HG03039 (cell line): ENCODE measurements around the gene PFN1.

Experiments
- ATAC-seq: cut with Tn5 transposase; IDR thresholded peaks from one replicate; pipeline ENCODE4 v1.9.1; 2021; ENCODE audit warnings: mild to moderate bottlenecking, moderate library complexity; ENCODE audit not compliant: unreplicated experiment

PFN1 gene

DNA sequence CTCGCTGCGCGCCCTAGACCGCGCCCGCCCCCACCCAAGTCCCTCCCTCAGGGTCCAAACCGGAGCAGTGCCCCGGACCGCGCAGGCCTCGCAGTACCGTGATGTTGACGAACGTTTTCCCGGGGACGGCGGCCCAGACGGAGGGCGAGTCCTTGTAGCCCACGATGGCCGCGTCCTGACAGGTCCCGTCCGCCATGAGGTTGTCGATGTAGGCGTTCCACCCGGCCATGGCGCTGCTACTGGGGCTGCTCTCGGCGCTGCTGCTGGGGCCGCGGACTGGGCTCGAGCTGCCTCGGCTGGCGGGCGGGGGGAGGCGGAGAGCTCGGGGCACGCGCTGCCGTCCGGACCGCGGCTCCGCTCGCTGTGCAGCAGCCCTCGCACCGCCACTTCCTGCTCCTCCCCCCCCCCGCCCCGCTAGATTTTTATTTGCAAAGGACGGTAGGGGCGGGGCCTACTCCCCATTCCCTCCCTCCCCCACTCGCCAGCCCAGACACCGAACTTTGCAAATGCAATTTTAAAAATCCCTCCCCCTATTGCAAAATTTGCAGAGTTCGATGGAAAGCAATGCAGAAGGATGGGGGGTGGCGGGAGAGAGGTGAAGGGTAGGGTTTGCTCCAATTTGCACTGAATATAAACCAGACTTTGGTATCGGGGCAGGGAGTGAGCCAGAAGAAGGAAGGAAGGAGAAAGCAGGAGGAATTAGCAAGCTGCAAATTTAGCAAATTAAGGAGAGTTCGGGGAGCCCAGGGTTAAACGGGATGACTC lies at the start of gene PFN1:
TSS of gene PFN1 (minus strand) at position 365 of the 765 bp plus-strand sequence. CDS start at position 229, 136 bp downstream.
- ATAC-seq, result peak; percentile 19

DNA sequence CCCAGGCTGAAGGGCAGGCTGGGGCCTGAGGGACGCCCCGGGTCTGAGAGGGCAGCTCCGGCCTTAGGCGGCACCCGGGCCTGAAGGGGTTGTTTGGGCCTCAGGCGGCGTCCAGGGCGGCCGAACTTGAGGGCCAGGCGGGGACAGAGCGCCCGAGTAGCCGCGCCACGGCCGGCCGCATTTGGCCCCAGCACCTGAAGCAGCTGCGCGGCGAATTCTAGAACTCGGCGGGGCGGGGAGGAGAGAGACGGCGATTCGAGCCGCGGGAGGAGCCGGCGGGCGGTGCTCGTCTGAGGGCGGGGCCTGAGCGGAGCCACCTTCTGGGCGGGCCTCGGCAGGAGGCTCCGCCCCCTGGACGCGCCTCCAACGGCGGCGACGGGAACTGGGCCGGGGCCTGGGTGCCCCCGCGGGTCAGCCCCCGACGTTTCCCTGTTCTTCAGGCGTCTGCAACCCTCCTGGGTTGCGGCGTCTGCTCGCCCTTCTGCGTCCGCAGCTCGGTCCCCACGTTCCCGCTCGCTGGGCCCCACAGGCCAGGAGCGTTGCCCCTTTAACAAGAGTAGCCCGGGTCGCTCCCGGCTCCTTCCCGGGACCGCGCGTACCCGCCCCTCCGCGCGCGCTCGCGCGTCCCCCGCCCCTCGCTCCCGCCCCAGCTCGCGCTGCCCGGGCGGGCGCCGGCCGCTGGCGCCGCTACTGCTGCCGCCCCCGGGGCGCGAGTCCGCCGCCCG lies 49.1 kb upstream of the PFN1 start, which contains the start of the genes INCA1 and KIF1C:
TSS of gene INCA1 (minus strand) at position 221 of the 725 bp plus-strand sequence. CDS start 3,085 bp downstream, outside the sequence.
TSS of gene KIF1C (plus strand) at position 649 of the 725 bp plus-strand sequence. CDS start 2,297 bp downstream, outside the sequence.
- ATAC-seq, result peak; percentile 73

DNA sequence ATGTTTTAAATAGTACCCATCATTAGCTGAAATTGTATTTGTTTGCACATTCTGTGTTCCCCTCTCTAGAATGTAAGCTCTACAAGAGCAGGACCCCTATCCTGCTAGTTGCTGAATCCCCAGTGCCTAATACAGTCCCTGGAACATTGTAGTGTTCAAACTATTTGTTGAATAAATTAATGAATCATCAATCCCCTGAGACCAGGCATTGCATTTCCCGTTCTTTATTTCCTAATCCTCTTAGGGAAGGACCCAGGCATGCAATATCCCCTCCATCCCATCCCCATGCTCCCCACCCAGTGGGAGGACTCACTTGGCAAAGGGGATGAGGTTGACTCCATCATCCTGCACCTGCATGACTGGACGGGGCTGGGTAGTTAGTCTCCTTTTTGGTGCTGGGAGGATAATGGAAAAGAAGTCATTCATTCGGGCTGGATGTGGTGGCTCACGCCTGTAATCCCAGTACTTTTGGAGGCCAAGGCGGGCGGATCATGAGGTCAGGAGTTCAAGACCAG lies 45.8 kb upstream of the PFN1 start:
- ATAC-seq, result no peak

DNA sequence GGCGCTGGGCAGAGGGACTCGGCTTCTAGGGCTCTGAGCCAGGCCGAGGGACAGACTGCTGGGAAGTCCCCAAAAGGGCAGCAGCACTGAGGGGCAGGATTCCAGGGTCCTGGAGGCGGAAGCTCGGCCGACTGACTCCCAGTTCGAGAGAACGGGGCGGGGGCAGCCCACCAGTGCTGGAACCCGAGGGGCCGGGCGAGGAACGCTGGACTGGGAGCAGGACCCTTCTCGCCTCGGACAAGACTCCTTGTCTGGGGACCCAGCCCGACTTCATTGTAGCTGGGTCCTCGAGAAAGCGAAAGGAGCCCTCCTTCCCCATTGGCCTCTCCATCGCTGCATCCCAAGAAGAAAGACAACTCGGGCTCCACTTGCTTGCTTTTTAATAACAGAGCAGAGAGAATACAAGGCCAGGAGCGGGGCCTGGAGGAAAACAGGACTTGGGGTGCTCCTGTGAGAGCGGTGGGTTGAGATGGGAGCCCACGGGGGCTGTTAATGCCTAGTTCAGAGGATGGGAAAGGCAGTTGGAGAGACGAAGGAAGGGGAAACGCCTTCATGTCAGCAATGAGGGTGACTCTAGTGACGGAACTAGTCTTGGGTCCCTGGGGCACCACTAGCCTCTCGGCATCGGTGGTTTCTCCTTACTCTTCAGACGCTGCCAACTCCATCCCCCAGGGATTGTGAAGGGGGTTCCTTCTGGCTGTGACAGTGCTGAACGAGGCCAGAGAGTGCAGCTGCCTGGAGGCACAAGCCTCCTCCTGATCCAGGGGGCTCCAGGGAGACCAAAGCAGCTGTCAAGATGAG lies 39.6 kb upstream of the PFN1 start:
- no peak for ATAC-seq

DNA sequence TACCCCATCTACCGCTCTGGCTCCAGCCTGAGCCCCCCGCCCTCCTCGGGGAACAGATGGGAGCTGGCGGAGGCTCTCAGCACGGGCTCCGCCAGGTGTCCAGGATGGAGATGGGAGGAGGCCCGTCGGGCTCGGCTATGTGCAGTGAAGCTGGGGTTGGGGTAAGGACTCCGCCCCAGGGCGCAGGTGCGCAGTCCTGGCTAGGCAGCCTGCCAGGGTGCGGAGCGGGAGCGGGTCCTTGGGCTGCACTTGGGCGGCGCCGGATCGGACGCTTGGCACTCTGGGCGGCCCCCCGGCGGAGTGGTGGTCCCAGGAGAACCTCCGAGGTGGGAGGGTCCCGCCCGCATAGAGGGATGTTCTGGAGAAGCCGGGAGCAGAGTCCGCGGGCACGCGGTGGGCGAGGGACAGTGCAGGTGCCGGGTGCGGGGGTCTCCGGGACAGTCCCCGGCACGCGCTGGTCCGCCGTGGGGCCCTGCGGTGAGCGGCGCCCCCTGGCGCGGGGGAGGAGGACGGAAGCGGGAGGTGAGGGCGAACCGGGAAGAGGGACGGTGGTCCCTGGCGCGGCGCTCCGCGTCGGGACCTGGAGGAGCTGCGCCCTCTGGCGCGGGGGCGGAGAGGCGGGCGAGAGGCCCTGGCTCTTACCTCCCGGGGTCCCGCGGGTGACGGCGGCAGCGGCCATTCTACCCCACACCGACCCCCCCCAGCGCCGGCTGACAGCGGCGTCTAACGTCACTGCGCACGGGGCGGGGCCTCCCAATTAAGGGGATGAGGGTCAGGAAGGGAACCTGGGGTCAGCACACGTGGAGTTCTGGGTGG lies 38.8 kb upstream of the PFN1 start, which contains the start of gene CAMTA2:
TSS of gene CAMTA2 (minus strand) at position 725 of the 816 bp plus-strand sequence. CDS start 1,453 bp downstream, outside the sequence.
- peak; percentile 74 for ATAC-seq

DNA sequence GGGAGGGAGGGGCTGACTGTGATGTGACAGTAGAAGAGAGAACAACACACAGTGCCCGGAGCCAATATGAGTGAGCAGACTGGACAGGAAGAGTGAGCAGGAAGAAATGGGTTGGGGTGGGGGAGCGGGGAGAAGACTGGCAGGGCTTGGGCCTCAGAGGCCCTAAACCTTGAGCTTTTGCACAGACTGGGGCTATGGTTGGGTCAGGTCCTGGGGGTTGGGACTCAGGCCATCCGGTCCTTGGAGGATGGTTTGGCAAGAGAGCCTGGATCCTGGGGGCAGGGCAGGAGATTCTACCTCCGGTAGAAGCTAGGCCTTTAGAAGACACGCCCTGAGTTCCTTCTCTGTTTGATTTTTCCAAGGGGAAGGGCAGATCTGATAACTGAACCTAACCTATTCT lies 38.1 kb upstream of the PFN1 start:
- no peak for ATAC-seq

DNA sequence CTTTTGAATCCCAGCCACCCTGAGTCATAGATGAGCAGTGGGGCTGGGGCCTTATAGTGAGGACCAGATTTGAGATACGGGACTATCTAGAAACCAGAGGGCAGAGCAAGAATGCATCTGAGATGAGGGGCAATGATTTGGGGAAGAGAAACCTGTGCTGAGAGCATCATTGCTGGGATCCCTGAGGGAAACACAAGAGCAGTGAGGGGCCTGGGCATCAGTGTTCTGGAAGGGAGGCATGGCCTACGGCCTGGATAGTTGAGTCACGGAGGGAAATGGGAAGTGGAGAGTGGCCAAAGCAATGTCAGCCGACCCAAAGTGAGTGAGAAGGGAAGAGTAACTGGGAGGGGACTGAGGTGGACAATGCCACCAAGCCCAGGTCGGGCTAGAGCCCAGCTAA lies 34.0 kb upstream of the PFN1 start:
- no peak for ATAC-seq

DNA sequence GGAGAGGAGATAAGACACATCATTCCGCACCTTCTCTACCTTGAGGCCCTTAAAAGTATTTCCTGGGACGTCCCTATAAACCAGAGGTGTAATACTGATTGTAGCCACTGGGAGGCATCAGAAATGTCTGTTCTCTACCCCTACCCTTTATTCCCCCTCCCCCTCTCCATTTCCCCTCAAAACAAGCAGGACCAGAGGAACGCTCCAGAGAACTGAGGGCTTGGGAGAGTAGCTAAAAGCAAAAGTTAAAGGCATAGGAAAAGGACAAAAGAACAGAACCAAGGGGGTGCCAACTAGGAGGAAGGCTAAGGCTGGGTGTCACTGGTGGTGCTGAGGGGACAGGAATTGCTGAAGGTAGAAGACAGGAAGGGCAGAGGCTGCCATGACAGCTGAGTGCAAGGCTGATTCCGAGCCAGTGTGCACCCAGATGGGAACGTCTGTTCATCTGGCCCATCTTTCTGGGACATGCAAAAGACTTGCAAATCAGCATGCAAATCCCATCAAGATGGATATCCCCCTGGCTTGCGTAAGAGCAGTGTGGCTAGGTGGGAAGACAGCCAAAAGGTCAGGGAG lies 32.4 kb upstream of the PFN1 start:
- ATAC-seq, result no peak

DNA sequence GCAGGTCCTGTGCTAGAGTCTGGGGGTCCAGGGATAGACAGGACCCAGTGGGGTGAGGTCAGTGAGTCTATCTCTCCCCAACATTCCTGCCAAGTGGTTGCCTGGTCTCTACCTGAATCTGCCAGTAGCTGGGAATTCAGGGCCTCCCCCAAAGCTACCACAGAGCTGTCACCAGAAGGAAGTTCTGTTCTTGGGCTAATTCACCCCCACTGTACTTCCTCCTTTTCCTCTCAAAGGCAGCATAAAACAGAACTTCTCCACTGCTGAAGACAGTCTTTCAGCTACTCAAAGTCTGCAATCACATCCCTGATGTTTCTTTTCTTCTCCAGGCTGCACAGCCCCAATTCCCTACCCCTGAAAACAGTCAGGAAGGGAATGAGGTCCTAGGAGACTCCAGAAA lies 30.4 kb upstream of the PFN1 start:
- no peak for ATAC-seq

DNA sequence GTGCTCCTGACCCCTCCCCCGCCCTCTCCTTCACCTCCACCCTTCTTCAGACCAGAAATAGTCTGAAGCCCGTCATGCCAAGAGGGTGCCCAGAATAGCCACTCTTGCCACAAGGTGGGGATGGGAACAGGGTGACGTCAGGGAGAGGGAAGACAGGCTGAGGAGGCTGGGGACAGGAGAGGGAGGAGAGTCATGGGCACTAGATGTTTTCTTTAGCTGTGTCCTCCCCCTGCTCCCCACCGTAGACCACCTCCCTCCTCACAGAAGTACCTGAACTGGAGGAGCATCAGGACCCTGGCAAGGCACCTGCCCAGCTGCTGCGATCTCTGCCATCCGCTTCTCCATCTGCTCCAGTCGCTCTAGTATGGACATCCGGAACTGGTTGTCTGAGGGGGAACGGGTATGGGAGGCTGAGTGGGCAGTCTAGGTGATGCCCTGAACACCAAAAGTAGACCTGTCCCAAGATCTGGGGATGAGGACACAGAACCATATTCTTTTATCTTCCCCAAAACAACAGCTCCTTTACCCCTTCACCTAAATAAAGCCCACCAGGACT lies 25.9 kb upstream of the PFN1 start:
- no peak for ATAC-seq

DNA sequence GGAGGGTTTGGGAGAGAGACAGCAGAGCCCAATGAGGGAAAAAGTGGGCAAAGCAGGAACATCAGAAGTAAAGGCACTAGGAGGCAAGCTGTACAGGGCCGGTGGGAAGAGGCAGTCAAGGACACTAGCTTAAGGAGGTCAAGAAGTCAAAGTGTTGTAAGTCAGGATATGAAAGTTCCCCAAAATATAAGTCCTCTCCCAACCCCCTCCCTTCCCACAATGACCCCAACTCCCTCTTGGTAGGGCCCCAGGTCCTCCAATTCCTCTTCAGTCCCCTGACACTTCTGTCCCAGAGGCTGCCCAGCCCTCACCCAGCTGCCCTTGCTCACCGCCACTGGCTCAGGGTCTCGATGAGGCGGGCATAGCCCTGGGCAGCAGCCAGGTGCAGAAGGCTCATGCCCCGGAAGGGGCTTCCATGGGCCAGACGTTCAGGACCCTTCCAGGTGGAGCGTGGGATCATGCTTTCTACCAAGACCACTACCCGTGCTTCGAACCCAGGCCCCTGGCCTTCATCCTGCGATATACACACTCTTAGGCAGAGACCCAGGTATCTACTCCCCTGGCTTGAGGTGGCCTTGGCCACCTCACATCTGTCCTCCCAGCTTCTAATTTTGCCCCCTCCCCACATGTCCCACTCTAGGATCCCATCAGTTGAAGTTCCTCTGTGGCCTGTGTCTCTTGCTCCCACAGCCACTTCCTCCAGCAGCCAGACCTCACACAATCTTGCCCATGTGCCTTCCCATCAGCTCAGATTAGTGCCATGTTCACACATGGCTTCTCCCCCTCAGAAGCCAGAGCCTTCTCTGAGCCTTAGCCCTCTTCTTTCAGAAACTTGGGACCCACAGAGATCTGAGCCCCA lies 25.2 kb upstream of the PFN1 start:
- ATAC-seq, result no peak

DNA sequence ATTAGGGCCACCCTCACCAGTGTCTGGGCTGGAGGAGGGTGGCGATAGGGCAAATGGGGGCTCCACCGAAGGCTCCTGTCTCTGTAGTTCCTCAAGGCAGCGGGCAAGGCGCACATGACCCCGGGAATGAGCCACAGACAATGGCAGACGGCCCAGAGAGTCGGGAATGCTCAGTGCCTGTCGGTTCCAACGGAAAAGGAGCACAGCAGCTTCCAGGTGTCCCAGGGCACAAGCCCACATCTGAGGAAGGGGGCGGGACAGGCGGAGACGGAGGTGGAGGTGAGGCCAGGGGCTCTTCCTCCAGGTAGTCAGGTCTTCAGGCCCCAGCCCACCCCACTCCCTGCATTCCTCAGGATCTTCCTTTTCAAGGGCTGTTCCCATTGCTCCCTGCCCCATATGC lies 24.4 kb upstream of the PFN1 start:
- no peak for ATAC-seq

DNA sequence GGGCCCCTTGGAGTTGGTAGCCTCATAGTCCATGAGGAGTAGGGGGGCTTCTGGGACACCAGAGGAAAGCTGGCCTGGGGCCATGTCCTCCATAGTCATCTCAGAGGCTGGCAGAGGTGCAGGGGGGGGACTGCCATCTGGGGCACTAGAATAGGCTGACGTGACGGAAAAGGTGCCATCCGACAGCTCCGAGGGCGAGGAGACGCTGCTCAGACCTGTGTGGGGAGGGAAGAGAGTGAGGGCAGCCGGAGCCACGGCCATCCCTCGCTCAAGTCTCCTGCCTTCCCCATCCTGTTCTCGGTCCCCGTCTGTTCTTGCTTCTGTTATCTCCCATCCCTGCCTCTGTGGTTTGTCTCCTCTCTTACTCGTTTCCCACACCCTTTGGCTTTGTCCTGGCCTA lies 24.0 kb upstream of the PFN1 start:
- ATAC-seq, result no peak

DNA sequence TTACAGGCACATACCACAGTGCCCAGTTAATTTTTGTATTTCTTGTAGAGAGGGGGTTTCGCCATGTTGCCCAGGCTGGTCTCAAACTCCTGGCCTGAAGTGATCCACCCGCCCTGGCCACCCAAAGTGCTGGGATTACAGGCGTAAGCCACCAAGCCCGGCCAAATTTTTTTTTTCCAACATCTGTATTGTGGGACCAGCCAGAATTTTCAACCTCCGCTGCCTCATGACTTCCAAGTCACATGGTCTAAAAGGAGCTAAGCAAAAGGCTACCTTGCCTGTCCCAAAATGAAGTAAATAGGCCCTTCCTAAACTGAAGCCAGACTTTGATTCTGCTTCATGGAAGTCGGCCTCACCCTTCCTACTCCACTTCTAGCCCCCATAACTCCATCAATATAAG lies 23.5 kb upstream of the PFN1 start:
- no peak for ATAC-seq

DNA sequence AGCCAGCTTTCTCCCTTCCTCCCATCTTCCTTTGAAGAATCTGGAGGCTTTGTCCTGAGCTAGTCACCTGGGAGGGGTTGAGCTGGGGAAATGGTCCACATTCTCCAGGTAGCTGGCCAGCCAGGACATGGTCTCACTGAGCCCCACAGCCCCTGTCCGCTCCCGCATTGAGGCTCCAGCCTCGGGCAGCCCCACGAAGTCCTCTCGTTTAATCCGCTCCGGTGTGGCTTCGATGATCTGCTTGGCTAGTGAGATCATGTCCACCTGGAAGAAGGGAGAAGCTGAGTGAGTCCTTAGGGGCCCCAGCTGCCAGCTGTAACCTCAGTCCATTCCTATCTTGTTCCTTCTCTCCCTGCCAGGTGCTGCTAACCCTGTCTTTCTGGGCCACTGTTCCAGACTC lies 21.9 kb upstream of the PFN1 start:
- ATAC-seq, result no peak

DNA sequence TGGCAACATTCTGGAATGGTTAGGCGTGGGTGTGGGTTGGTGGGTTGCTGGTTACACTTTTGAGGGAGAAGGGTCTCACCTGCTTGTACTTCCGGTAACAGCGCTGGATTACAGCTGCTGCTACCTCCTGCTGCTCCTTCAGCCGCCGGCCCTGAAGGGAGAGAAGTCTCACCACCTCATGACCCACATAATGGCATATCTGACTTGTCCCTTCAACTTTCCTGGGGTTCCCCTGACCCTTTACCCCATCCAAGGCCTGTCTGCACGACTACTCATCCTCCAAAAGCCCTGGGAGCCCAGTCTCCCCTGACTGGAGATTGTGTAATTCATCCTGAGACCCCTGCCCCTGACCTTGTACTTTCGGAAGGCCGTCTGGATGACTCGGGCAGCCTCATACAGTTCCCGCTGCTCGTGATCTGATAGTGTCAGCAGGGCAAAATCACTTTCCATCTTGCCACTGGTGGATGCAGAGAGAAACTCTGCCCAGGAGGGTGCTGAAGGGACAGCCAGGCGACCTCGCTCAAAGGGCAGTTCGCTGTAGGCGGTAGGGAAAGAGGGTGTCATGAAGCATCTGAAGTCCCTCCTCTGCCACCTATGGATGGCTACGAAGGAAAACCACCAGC lies 21.3 kb upstream of the PFN1 start:
- no peak for ATAC-seq

DNA sequence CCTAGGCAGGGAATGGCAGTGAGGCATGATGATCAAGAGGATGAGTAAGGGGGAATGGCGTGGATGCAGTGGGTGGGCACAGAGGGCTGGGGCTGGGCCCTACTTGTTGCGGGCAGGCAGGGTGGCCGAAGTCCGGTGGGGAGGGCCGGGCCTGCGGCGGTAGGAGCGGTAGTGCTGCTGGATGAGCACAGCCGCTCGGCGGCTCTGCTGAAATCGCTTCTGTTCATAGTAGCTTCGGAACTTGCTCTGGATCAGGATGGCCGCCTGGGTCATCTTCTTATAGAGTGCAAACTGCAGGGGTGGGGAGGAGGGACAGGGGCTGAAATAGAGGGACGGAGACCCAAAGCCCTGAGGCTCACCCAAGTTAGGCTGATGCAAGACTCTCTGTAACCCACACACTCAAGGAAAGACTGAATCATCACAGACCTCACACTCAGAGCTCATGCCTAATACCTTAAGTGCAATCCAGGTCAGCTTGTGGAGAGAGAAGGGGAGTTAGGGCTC lies 20.8 kb upstream of the PFN1 start:
- ATAC-seq, result no peak

DNA sequence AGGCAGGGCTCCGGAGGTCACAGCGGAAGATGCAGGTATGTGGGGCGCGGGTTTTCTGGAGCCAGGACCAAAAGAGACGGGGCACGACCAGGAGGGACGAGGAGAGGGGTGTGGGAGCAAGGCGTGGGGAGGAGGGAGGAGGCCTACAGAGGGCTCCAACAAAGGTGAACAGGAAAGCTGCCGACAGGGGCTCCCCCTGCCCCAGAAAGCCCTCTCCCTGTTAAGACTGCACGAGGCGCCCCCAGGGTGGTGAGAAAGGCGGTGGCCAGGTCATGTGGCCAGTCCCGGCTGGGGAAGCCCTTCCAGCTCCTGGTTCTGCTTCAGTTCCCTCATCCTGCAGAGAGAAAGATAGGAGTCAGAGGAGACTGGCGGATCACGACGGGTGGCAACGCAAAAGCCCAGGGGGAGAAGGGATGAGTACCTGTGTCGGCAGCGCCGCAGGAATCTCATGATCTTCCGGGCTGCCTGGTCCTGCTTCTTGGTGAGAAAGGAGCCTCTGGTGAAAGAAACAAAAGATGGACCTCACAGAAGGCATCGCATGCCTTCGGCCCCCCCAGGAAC lies 20.2 kb upstream of the PFN1 start:
- ATAC-seq, result no peak
